Measurements from ENCODE around the gene NELFCD. TPM values are rescaled to one million over a fixed set of nuclear protein-coding genes. Genes with fewer than 3 reads are reported as not detected.

NELFCD gene
- total and polyA plus RNA-seq, 9 of the 15 experiments (the other 6 are each of a cell fraction or from before 2014, with no cell fraction given): 11.7 to 163 (median 96.5) TPM

DNA sequence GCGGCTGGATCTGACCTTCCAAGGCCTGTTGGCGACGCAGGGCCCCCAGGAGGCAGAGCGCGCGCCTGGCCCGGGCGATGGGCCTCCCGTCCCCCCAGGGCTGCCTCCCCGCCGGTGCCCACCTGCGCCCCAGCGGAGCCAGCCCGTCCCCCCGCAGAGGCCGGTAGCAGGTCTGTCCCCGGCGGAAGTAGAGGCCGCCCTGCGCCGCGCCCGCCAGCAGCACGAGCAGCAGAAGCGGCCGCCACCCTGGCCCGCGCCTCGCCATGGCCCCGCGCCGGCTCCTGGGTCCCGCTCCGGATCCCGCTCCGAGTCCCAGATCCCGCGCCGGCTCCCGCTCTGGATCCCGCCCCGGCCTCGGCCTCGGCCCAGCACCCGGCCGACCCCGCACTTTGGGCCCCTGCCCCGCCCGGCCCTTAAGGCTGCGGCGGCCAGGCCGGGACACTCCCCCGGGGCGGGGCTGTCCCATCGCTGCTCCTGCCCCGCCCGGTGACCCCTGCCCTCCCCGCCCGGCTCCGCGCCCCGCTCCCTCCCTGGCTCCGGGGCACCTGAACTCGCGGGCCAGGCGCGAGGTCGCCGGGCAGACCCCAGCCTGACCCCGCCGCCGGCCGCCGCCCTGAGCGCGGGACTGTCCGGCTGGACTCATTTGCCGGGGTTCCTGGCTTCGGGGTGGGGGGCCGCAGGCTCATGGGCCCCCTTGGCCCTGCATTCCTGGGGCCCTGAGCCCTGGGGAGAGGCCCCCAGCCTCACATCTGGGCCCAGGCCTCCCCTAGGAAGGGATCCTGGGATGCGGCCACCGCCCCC lies 26.0 kb downstream of the NELFCD start, which contains the start of gene CTSZ (continued):
- TF ChIP-seq HNRNPUL1 (IDR thresholded peaks at IDR 0.05; ENCODE audit: low read length) (no peak), POLR3A (IDR thresholded peaks at IDR 0.05; ENCODE audit: borderline replicate concordance, extremely low read depth, insufficient read depth, insufficient read length) (no peak), ZBTB8A (IDR thresholded peaks at IDR 0.05; ENCODE audit: partially characterized antibody) (no peak), FOXJ2 (tag; IDR thresholded peaks at IDR 0.05) (no peak), ZNF324 (CRISPR knock-in tag; IDR thresholded peaks at IDR 0.05) (no peak), MYC (IDR thresholded peaks at IDR 0.05; ENCODE audit: low read depth, low read length) (peak; percentile 54; the same call in 1 of the 2 replicates), MYC (CRISPR knock-in tag; IDR thresholded peaks at IDR 0.05; ENCODE audit: borderline replicate concordance, low read depth) (no peak), ZKSCAN8 (CRISPR knock-in tag; IDR thresholded peaks at IDR 0.05) (no peak), YBX1 (IDR thresholded peaks at IDR 0.05) (no peak), ELF4 (CRISPR knock-in tag; IDR thresholded peaks at IDR 0.05) (no peak), RCOR1 (IDR thresholded peaks at IDR 0.05; ENCODE audit: borderline replicate concordance in 1 of 2, low read depth in 2 of 2, low read length in 2 of 2) (peak in 1 of 2 experiments; percentile 19; a peak in 1 of 4 replicates), ZZZ3 (IDR thresholded peaks at IDR 0.05) (no peak), ADNP (tag; IDR thresholded peaks at IDR 0.05) (no peak), ZNF41 (CRISPR knock-in tag; conservative IDR thresholded peaks at IDR 0.05) (no peak), GTF2A2 (tag; IDR thresholded peaks at IDR 0.05) (no peak)
- TF ChIP-seq, protein P1, sequence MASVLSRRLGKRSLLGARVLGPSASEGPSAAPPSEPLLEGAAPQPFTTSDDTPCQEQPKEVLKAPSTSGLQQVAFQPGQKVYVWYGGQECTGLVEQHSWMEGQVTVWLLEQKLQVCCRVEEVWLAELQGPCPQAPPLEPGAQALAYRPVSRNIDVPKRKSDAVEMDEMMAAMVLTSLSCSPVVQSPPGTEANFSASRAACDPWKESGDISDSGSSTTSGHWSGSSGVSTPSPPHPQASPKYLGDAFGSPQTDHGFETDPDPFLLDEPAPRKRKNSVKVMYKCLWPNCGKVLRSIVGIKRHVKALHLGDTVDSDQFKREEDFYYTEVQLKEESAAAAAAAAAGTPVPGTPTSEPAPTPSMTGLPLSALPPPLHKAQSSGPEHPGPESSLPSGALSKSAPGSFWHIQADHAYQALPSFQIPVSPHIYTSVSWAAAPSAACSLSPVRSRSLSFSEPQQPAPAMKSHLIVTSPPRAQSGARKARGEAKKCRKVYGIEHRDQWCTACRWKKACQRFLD (CRISPR knock-in tag; IDR thresholded peaks at IDR 0.05): 0 out of 2 replicates have a peak, but pooled peaks have one; percentile 24
- TF ChIP-seq, protein P2, sequence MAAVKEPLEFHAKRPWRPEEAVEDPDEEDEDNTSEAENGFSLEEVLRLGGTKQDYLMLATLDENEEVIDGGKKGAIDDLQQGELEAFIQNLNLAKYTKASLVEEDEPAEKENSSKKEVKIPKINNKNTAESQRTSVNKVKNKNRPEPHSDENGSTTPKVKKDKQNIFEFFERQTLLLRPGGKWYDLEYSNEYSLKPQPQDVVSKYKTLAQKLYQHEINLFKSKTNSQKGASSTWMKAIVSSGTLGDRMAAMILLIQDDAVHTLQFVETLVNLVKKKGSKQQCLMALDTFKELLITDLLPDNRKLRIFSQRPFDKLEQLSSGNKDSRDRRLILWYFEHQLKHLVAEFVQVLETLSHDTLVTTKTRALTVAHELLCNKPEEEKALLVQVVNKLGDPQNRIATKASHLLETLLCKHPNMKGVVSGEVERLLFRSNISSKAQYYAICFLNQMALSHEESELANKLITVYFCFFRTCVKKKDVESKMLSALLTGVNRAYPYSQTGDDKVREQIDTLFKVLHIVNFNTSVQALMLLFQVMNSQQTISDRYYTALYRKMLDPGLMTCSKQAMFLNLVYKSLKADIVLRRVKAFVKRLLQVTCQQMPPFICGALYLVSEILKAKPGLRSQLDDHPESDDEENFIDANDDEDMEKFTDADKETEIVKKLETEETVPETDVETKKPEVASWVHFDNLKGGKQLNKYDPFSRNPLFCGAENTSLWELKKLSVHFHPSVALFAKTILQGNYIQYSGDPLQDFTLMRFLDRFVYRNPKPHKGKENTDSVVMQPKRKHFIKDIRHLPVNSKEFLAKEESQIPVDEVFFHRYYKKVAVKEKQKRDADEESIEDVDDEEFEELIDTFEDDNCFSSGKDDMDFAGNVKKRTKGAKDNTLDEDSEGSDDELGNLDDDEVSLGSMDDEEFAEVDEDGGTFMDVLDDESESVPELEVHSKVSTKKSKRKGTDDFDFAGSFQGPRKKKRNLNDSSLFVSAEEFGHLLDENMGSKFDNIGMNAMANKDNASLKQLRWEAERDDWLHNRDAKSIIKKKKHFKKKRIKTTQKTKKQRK (IDR thresholded peaks at IDR 0.05; ENCODE audit: borderline replicate concordance, low read depth, low read length): no peak
- TF ChIP-seq, protein P3, sequence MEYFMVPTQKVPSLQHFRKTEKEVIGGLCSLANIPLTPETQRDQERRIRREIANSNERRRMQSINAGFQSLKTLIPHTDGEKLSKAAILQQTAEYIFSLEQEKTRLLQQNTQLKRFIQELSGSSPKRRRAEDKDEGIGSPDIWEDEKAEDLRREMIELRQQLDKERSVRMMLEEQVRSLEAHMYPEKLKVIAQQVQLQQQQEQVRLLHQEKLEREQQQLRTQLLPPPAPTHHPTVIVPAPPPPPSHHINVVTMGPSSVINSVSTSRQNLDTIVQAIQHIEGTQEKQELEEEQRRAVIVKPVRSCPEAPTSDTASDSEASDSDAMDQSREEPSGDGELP (CRISPR knock-in tag; IDR thresholded peaks at IDR 0.05; ENCODE audit: borderline replicate concordance): peak; percentile 9; the same call in 1 of the 2 replicates
- TF ChIP-seq, protein P4, sequence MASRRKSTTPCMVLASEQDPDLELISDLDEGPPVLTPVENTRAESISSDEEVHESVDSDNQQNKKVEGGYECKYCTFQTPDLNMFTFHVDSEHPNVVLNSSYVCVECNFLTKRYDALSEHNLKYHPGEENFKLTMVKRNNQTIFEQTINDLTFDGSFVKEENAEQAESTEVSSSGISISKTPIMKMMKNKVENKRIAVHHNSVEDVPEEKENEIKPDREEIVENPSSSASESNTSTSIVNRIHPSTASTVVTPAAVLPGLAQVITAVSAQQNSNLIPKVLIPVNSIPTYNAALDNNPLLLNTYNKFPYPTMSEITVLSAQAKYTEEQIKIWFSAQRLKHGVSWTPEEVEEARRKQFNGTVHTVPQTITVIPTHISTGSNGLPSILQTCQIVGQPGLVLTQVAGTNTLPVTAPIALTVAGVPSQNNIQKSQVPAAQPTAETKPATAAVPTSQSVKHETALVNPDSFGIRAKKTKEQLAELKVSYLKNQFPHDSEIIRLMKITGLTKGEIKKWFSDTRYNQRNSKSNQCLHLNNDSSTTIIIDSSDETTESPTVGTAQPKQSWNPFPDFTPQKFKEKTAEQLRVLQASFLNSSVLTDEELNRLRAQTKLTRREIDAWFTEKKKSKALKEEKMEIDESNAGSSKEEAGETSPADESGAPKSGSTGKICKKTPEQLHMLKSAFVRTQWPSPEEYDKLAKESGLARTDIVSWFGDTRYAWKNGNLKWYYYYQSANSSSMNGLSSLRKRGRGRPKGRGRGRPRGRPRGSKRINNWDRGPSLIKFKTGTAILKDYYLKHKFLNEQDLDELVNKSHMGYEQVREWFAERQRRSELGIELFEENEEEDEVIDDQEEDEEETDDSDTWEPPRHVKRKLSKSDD (conservative IDR thresholded peaks at IDR 0.05; ENCODE audit: low read length): no peak
